Measurements from ENCODE around the gene CFAP97D2. TPM values are rescaled to one million over a fixed set of nuclear protein-coding genes. Genes with fewer than 3 reads are reported as not detected.

Gene CFAP97D2
- not detected for total RNA-seq

DNA sequence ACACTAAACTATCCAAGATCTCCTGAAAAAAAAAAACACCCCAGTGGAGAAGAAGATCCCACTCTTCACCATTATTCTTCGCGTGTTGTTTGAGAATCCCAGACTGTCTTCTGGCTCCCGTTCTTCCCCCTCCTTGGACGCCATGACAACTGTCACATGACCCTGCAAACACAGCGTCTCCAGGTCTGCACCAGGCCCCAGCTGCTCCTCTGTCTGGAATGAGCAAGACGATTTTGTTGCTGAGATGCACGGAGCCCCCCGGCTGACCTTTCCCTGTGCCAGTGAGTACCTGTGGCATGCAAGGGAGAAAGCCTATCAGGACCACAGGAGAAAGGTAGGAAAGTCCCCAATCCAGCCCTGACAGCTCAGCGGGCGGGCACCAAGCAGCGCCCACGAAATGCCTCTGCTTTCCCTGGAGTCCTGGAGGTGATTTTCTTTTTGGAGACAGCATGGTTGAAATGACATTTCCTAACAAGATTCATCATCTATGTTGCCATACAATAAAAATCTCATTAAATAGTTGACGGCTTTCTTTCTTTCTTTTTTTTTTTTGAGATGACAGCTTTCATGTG lies at the start of gene CFAP97D2:
CFAP97D2 (plus strand) TSS at position 171 of the 572 bp plus-strand sequence; CDS start at position 245, 74 bp downstream.

DNA sequence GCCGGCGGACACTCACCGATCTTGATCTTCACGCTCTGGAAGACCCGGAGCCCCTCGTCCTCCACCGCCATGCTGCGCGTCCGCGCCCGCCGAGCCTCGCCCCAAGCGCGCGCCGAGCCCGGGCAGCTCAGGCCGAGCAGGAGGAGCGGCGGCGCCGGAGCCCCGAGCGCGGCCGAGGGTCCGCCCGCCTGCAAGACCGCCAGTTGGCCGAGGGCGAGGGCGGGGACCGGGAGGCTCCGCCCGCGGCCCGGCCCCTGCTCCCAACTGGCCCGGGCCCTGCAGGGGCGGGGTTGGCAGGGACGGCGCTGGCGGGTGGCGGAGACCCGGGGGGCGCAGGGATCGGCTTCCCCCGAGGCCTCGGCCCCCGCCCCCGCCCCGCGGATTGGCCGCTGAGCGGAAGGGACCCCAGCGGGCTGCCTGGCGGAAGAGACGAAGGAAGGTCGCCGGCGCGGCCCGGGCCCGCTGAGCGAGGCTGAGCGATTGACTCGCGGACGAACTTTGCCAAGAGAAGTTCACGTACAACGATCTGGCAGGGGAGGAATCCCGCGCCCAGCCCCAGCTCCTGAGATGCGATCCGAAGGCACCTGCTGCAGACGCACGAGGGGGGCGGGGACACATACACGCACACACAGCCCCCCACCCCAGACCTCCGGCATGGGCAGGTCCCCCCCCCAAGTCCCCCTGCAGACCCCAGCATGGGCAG lies 46.5 kb upstream of the CFAP97D2 start, which contains the start of gene RASA3:
RASA3 (minus strand) TSS at position 205 of the 703 bp plus-strand sequence; CDS start at position 71, 134 bp downstream.

DNA sequence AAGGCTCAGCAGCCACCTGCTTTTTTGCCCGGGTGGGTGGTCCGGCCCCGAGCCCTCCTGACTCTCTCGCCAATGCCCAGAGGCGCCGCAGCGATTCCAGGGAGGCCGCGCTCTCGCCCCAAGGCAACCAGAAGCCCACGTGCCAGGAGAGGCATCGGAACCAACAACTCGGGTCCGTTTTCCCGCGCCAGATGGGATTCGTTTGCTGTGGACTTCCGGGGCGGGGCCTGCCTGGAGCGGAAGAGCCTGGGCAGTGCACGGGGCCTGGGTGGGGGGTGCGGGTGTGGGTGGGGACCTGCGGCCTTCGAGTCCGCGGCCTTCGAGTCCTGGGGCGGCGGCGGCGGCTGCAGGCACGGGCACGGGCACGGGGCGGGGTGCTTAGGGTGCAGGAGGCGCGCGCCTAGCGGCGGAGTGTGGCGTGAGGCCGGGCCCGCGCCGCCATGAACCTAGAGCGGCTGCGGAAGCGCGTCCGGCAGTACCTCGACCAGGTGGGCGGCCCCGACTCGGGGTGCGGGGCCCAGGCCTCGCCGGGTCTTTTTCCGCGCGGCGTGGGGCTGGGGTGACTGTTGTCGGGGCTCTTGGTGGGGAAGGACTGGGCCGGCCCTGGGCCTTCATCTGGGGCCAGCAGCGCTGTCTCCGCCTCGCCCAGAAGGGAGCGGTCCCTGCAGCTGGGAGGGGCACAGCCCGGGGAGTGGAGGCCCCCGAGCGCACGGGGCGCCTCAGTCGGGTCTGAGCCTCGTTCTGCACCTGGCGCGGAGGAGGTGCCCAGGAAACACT lies 55.8 kb downstream of the CFAP97D2 start, which contains the start of gene CDC16:
CDC16 (plus strand) TSS at position 253 of the 777 bp plus-strand sequence; CDS start at position 441, 188 bp downstream.

Small RNA genes lying within 50 kb of the gene (small RNA-seq; reads per million reads assigned to genes)
- 0 to 0.12 reads per million in 2 donors for gene MIR548AR

Other genes starting within 250 kb of the CFAP97D2 start
- gene C13orf46, start 205.2 kb upstream of the CFAP97D2 start, total RNA-seq, result under 1 TPM; under 0.01 TPM
- gene RASA3, start 46.6 kb upstream of the CFAP97D2 start, total RNA-seq, result 10 to 100 TPM; 17.2 to 19.0 TPM
- 100 to 1,000 TPM; 107 to 159 TPM for gene CDC16, start 55.6 kb downstream of the CFAP97D2 start, total RNA-seq
- 10 to 100 TPM; 16.0 to 16.9 TPM for gene UPF3A, start 102.3 kb downstream of the CFAP97D2 start, total RNA-seq
- 10 to 100 TPM; 22.3 to 23.4 TPM for gene CHAMP1, start 135.2 kb downstream of the CFAP97D2 start, total RNA-seq

Measured in melanocyte of skin (primary cell).